CD14-positive monocyte (primary cell): ENCODE measurements around the gene UACA. TPM values are rescaled to one million over a fixed set of nuclear protein-coding genes. Genes with fewer than 3 reads are reported as not detected.

ENCODE experiments used
- DNase-seq, 3 donors: peaks; one replicate each; pipeline ENCODE4 v3.0.0-alpha.2; 2011 to 2022
- H2AFZ ChIP-seq: 2 replicates; pipeline ENCODE4 v1.6.0; 2012; ENCODE audit warnings: mild to moderate bottlenecking, low read depth, low read length, inconsistent platforms; ENCODE audit not compliant: insufficient read depth, poor library complexity, severe bottlenecking
- H3K27ac ChIP-seq, 2 donors: 1 replicate in 1 of 2; 2 replicates in 1 of 2; pipeline ENCODE4 v1.5.1; 2012 to 2013; ENCODE audit warnings: low read length in 2 of 2, control low read depth in 1 of 2, inconsistent platforms in 1 of 2, low read depth in 1 of 2, mild to moderate bottlenecking in 1 of 2
- H3K27me3 ChIP-seq, 2 donors: one replicate each; pipeline versions ENCODE4 v1.6.0 to v1.6.1; 2011 to 2013; ENCODE audit warnings: low read length in 2 of 2; ENCODE audit not compliant: control insufficient read depth in 2 of 2, insufficient read depth in 2 of 2
- H3K36me3 ChIP-seq, 2 donors: replicated peaks in 1 of 2; 1 replicate in 1 of 2; 2 replicates in 1 of 2; pipeline versions ENCODE4 v1.5.1 to v1.6.1; 2012 to 2013; ENCODE audit warnings: low read length in 2 of 2, control low read depth in 1 of 2, inconsistent platforms in 1 of 2, mild to moderate bottlenecking in 1 of 2; ENCODE audit not compliant: insufficient read depth in 2 of 2, control insufficient read depth in 1 of 2
- H3K4me1 ChIP-seq, 2 donors: 1 replicate in 1 of 2; 2 replicates in 1 of 2; pipeline versions ENCODE4 v1.5.1 to v1.6.1; 2012 to 2013; ENCODE audit warnings: low read length in 2 of 2, control low read depth in 1 of 2, inconsistent platforms in 1 of 2, mild to moderate bottlenecking in 1 of 2, moderate library complexity in 1 of 2; ENCODE audit not compliant: insufficient read depth in 2 of 2, control insufficient read depth in 1 of 2
- H3K4me2 ChIP-seq: replicated peaks from 2 replicates; pipeline ENCODE3; 2012; ENCODE audit warnings: low read length, moderate library complexity, mild to moderate bottlenecking; ENCODE audit not compliant: poor library complexity, severe bottlenecking; ENCODE audit errors: extremely low read depth
- H3K4me3 ChIP-seq, 3 experiments: fragments of 200-600 bp in 1 of 3; sonication (generic) in 1 of 3; replicated peaks in 1 of 3; 1 replicate in 2 of 3; 2 replicates in 1 of 3; pipeline ENCODE4 v1.5.1; 2011 to 2013; ENCODE audit warnings: low read length in 3 of 3, mild to moderate bottlenecking in 3 of 3, control low read depth in 2 of 3, low read depth in 2 of 3, inconsistent platforms in 1 of 3, moderate library complexity in 1 of 3
- H3K79me2 ChIP-seq: 2 replicates; pipeline ENCODE4 v1.6.0; 2012; ENCODE audit warnings: mild to moderate bottlenecking, control low read depth, inconsistent platforms, low read length, moderate library complexity; ENCODE audit not compliant: insufficient read depth
- H3K9ac ChIP-seq: 2 replicates; pipeline ENCODE4 v1.6.0; 2017; ENCODE audit warnings: low read length, mild to moderate bottlenecking; ENCODE audit not compliant: insufficient read depth, poor library complexity, severe bottlenecking
- H3K9me3 ChIP-seq, 2 donors: replicated peaks in 1 of 2; 1 replicate in 1 of 2; 2 replicates in 1 of 2; pipeline versions ENCODE4 v1.5.1 to v1.6.1; 2012 to 2013; ENCODE audit warnings: low read length in 2 of 2, control low read depth in 1 of 2; ENCODE audit not compliant: control insufficient read depth in 1 of 2, insufficient read depth in 1 of 2
- H4K20me1 ChIP-seq: 2 replicates; pipeline ENCODE4 v1.6.0; 2012; ENCODE audit warnings: mild to moderate bottlenecking, low read length, control low read depth, moderate library complexity; ENCODE audit not compliant: insufficient read depth
- H3K27ac Mint-ChIP-seq, 7 donors: one replicate each; pipeline ENCODE4 v1.8.0; 2020; ENCODE audit warnings: mild to moderate bottlenecking in 7 of 7, mixed read lengths in 7 of 7, moderate library complexity in 6 of 7, inconsistent platforms in 2 of 7
- H3K27me3 Mint-ChIP-seq, 3 donors: one replicate each; pipeline ENCODE4 v1.8.0; 2021 to 2022; ENCODE audit warnings: low read depth in 3 of 3, mild to moderate bottlenecking in 3 of 3, mixed read lengths in 3 of 3, moderate library complexity in 3 of 3, inconsistent platforms in 1 of 3
- H3K36me3 Mint-ChIP-seq, 2 donors: one replicate each; pipeline ENCODE4 v1.8.0; 2020; ENCODE audit warnings: mixed read lengths in 2 of 2, inconsistent platforms in 1 of 2, mild to moderate bottlenecking in 1 of 2
- H3K4me1 Mint-ChIP-seq: one replicate; pipeline ENCODE4 v1.8.0; 2020; ENCODE audit warnings: mild to moderate bottlenecking, mixed read lengths
- H3K4me3 Mint-ChIP-seq, 2 donors: one replicate each; pipeline ENCODE4 v1.8.0; 2020; ENCODE audit warnings: mild to moderate bottlenecking in 2 of 2, mixed read lengths in 2 of 2, moderate library complexity in 1 of 2
- H3K9me3 Mint-ChIP-seq, 7 donors: one replicate each; pipeline ENCODE4 v1.8.0; 2020 to 2022; ENCODE audit warnings: mixed read lengths in 7 of 7, mild to moderate bottlenecking in 6 of 7, moderate library complexity in 6 of 7, inconsistent platforms in 2 of 7
- CTCF ChIP-seq: fragments of 200-600 bp; IDR thresholded peaks from one replicate; pipeline ENCODE4 v1.8.0; 2022; ENCODE audit warnings: antibody characterized with exemption, mild to moderate bottlenecking
- WGBS: methylation state at CpG from one replicate; pipeline ENCODE4 v1.1.5; 2013; ENCODE audit warnings: missing lambda C conversion rate; ENCODE audit not compliant: insufficient coverage; 5-methylcytosine and 5-hydroxymethylcytosine counted together
- intact Hi-C, 2 donors: fragments of 100-400 bp; cut with micrococcal nuclease; formaldehyde crosslinking; loops; one replicate each; pipeline versions ENCODE4 v1.15.0 to v1.15.1; 2023
- polyA plus RNA-seq, 3 donors: library from polyadenylated mRNA; depleted of rRNA in 1 of 3; unstranded in 2 of 3; stranded (reverse) in 1 of 3; fragments of 300-500 nt in 2 of 3; fragments of >200 nt in 1 of 3; fragmentation: Illumina TruSeq in 2 of 3; gene quantifications; 1 replicate in 2 of 3; 2 replicates in 1 of 3; pipeline ENCODE4 v1.2.3, GENCODE V29; 2012 to 2021

UACA gene
- polyA plus RNA-seq, 3 donors: 1.7 to 3.1 (median 2.4) TPM

GRCh38 chr15:70608144-70608543, 155.2 kb downstream of the UACA start:
- H2AFZ ChIP-seq: no peak overlapping the region
- Mint-ChIP-seq H3K9me3 (peaks cover 0 to 7% (median 0%) of the 10 kb centered on the region in 7 donors), H3K36me3 (no peaks in the 10 kb centered on the region), H3K4me3 (no peak overlapping the region), H3K27me3 (peaks cover 0 to 5% (median 2%) of the 10 kb centered on the region in 3 donors), H3K27ac (no peak overlapping the region), H3K4me1 (peaks cover 3% of the 10 kb centered on the region)
- H3K4me1 ChIP-seq: no peaks in the 10 kb centered on the region
- no peaks in the 10 kb centered on the region for H3K36me3 ChIP-seq
- H3K9me3 ChIP-seq: no peaks in the 10 kb centered on the region
- no peak for TF ChIP-seq CTCF
- H3K4me2 ChIP-seq: no peak overlapping the region
- intact Hi-C loops: no loop called here
- H3K9ac ChIP-seq: no peak overlapping the region
- no peak overlapping the region for H3K27ac ChIP-seq
- no peak for DNase-seq
- 42% methylated on average over 2 of the region's 5 CpGs for WGBS
- H3K4me3 ChIP-seq: no peak overlapping the region
- no peaks in the 10 kb centered on the region for H3K79me2 ChIP-seq
- no peaks in the 10 kb centered on the region for H4K20me1 ChIP-seq
- no peaks in the 10 kb centered on the region for H3K27me3 ChIP-seq

GRCh38 chr15:70605606-70606410, 157.6 kb downstream of the UACA start:
- Histone ChIP-seq H3K79me2 (no peaks in the 10 kb centered on the region), H3K4me1 (no peaks in the 10 kb centered on the region), H3K36me3 (no peaks in the 10 kb centered on the region), H3K4me2 (no peak overlapping the region), H3K27me3 (no peaks in the 10 kb centered on the region), H2AFZ (no peak overlapping the region), H4K20me1 (no peaks in the 10 kb centered on the region), H3K27ac (no peak overlapping the region), H3K4me3 (no peak overlapping the region), H3K9ac (no peak overlapping the region), H3K9me3 (no peaks in the 10 kb centered on the region)
- 93% methylated on average over 5 of the region's 7 CpGs for WGBS
- peaks cover 3% of the 10 kb centered on the region for H3K4me1 Mint-ChIP-seq
- no peak overlapping the region for H3K4me3 Mint-ChIP-seq
- H3K36me3 Mint-ChIP-seq: no peaks in the 10 kb centered on the region
- intact Hi-C loops: no loop called here
- DNase-seq: no peak
- no peak overlapping the region for H3K27ac Mint-ChIP-seq
- H3K9me3 Mint-ChIP-seq: peaks cover 0 to under 1% (median 0%) of the 10 kb centered on the region in 7 donors
- TF ChIP-seq CTCF: no peak
- H3K27me3 Mint-ChIP-seq: peaks cover 0 to 2% (median 2%) of the 10 kb centered on the region in 3 donors
